HG03457 (cell line): ENCODE measurements around the gene TMEM115.

Source experiments
- ATAC-seq: cut with Tn5 transposase; IDR thresholded peaks from one replicate; pipeline ENCODE4 v1.9.1; 2021; ENCODE audit warnings: moderate number of reproducible peaks; ENCODE audit not compliant: unreplicated experiment

The TMEM115 gene

DNA sequence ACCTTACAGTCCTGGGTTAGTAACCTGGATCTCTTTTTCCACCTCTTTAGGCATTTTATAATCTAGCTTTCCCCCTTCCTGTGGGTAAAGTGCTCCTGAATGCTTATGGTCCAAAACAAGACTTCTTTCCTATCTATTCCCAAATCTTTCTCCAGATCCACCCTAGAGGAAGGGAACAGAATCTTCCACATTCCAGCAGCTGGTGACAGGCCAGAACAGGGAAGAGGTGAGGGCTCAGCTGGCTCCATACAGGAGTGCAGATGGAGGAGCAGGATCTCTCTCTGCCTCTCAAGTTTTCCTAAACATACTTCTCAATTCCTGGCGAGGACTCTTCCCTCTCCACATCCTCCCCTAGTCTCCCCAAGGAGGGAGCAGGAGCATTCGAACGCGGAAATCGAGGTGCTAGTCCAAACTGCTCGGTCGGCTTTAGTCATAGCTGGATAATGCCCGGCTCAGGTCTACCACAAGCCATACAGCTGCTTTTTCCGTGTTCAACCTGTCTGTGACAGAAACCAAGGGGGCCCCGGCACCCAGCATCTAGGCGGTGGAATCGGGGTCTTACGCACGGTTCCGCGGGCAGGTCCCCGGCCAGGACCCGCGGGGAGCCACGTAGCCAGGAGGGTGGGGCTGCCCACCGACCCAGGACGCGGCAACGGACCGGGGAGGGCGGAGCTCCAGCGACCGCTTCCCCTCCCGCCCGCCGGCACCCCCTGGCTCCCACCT, 22.7 kb downstream of the TMEM115 start:
- peak; percentile 12 for ATAC-seq

- ATAC-seq, result no peak
Measured at GRCh38 chr3:50334339-50335075, 24.8 kb downstream of the TMEM115 start.

- ATAC-seq, result no peak
Measured at GRCh38 chr3:50333744-50334328, 25.5 kb downstream of the TMEM115 start.

DNA sequence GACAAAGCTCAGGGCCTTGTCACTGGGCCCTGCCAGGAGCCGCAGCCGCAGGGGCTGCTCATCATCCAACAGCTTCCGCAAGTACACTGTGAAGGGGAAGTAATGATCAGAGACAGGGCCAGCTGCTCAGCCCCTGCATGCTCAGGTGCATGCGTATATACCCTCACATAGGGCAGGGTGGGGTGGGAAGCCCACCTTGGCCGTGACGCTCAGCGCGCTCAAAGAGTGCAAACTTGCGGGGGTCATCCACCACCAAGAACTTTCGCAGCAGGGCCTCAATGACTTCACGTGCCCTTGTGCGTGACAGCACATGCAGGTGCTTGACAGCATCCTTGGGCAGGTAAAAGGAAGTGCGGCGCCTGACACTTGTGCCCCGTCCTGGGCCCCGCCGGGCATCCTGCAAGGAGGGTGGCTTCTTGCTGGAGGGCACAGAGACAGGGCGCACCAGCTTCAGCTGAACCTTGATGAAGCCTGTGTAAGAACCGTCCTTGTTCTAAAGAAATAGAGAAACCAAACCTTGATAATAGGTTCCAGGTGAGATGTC, 27.9 kb downstream of the TMEM115 start:
- no peak for ATAC-seq

GRCh38 chr3:50330330-50330729, 29.0 kb downstream of the TMEM115 start:
- ATAC-seq, result no peak

- ATAC-seq, result peak; percentile 64
Measured at GRCh38 chr3:50327943-50328691, 31.2 kb downstream of the TMEM115 start, which contains the start of gene TUSC2. TSS of gene TUSC2 (minus strand) at chr3:50328223. CDS start at chr3:50328099, 124 bp downstream.

DNA sequence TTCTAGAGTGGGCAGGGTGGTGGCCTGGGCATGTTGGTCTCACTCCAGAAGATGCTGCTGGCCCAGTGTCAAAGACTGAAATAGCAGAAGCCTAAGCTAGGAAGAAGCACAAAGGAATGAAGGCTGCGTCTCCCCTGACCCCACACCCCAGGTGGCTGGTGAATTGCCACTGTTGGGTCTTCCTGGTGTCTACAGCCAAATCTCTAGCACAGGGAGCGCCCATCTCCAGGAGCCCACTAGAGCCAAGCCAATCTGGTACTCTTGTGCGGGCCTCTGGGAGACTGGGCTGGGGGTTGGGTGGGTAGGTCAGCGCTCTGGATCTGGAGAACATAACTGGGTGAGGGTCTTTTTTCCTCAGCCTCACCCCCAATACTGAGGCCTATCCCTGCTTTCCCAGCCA, 32.2 kb downstream of the TMEM115 start:
- no peak for ATAC-seq

- ATAC-seq, result no peak
Measured at GRCh38 chr3:50326182-50326541, 33.2 kb downstream of the TMEM115 start.

GRCh38 chr3:50325497-50326181, 33.7 kb downstream of the TMEM115 start:
- ATAC-seq, result no peak

- ATAC-seq, result no peak
Measured at GRCh38 chr3:50325113-50325480, 34.2 kb downstream of the TMEM115 start.

- ATAC-seq, result no peak
Measured at GRCh38 chr3:50324351-50325112, 34.8 kb downstream of the TMEM115 start.

GRCh38 chr3:50323614-50324199, 35.6 kb downstream of the TMEM115 start:
- ATAC-seq, result no peak

- no peak for ATAC-seq
Measured at GRCh38 chr3:50323092-50323600, 36.2 kb downstream of the TMEM115 start.

DNA sequence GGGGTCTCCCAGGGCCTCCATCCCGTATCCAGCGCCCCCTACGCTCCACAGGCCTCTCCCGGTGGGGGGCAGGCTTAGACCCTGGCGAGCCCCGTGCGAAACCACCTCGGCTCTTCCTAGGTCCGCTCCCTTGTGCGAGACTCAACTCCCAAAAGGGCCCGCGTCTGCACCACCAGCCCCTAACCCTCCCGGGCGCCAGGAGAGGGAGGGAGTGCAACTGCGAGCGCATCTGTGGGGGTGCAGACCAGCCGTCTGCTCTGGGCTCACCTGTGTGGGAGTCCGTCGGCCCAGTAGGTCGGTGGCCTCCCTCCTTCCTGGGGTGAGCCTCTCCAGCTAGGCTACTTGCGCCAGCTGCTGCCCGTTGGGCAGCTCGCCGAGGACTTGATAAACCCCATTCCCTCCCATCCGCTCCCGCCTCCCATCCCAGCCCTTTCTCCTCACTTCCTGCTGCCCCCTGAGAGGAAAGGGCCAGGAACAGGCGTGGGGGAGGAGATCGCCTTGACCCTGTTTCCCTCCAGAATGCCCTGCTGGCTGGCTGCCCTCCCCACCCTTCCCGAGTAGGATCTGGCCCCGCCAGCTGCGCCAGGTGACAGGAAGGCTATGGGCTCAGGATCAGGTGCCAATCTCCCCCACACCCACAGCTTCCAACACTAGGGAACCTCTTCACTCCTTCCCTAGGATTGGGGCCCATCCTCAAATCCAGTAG, 36.8 kb downstream of the TMEM115 start, which contains the start of gene HYAL2:
Gene HYAL2 (minus strand): TSS at position 360 of the 706 bp plus-strand sequence. CDS start 2,256 bp downstream, outside the sequence.
- ATAC-seq, result no peak

DNA sequence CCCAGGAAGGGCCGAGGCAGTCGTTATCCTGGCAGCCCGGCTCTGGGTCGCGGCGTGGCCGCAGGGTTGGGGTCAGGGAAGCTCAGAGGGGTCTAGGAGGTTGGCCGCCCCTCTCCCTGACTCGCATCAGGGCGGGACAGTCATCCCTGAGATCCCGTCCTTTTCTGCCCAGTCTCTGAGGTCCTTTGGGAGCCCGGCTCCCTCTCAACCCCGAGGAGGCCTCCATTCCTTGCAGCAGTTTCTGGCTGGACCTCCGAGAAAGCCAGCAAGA, 37.3 kb downstream of the TMEM115 start:
- ATAC-seq, result no peak

GRCh38 chr3:50321336-50322114, 37.8 kb downstream of the TMEM115 start:
- ATAC-seq, result peak; percentile 47

DNA sequence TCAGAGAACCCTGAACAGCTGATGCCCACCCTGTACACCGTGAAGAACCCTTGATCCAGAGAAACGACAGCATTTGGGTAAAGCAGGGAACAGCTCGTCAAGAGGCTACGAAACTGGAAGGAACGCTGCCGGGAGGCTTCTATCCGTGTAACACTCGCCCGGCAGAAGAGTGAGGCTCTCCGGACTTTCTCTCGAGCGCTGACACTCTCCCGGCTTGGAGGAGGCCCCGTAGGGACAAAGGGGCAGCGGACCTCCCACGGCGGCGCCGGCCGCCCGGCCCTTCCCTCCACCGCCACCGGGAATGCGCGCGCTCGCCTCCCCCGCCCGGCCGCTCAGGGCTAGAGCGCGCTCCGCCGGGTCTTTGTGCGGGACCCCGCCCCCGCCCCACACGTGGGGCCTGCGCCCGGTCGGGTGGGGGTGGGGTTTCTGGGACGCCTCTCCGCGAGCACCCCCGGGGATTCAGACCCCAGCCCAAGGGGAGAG, 38.4 kb downstream of the TMEM115 start:
- peak; percentile 24 for ATAC-seq
